ENCODE data around the gene ARHGAP22. TPM values are rescaled to one million over a fixed set of nuclear protein-coding genes. Genes with fewer than 3 reads are reported as not detected.

Gene ARHGAP22
- total RNA-seq, 3 donors from 2014 or later (not counting 1 experiment from before 2014, with no cell fraction given), result 0.21 to 0.40 TPM; not detected in 1

DNA sequence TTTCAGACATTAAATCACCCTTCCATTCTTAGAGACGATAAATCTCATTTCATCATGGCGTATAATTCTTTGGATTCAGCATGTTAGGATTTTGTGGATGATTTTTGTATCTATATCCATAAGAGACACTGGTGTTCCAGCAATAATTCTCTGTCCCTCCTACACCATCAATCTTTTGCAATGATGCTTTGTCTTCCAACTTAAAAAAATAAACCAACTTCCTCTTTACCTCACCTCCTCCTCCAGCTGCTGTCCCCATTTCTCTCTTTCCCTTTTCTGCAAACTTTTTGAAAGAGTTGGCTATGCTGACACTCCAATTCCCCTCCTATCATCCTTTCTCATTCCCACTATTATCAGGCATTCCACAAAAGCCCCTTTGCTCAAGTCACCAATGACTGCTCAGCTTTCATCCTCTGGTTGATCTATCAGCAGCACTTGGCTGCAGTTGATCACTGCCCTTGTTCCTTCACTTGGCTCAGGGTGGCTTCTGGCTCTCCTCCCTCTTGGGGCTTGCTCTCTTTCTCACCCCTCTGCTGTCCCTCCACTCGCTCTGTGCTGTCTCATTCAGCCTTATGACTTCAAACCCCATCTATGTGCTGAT lies 130.0 kb downstream of the ARHGAP22 start:
- H3K27ac ChIP-seq (ENCODE audit: low read length), result no peak overlapping the region
- ATAC-seq, result no peak
- H3K36me3 Mint-ChIP-seq, result no peaks in the 10 kb centered on the region
- TF ChIP-seq, protein P1, sequence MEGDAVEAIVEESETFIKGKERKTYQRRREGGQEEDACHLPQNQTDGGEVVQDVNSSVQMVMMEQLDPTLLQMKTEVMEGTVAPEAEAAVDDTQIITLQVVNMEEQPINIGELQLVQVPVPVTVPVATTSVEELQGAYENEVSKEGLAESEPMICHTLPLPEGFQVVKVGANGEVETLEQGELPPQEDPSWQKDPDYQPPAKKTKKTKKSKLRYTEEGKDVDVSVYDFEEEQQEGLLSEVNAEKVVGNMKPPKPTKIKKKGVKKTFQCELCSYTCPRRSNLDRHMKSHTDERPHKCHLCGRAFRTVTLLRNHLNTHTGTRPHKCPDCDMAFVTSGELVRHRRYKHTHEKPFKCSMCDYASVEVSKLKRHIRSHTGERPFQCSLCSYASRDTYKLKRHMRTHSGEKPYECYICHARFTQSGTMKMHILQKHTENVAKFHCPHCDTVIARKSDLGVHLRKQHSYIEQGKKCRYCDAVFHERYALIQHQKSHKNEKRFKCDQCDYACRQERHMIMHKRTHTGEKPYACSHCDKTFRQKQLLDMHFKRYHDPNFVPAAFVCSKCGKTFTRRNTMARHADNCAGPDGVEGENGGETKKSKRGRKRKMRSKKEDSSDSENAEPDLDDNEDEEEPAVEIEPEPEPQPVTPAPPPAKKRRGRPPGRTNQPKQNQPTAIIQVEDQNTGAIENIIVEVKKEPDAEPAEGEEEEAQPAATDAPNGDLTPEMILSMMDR (IDR thresholded peaks at IDR 0.05), result no peak
- no peaks in the 10 kb centered on the region for H3K9me3 ChIP-seq (ENCODE audit: control insufficient read depth, insufficient read depth, low read length)
- H3K27ac Mint-ChIP-seq, result no peak overlapping the region
- no peaks in the 10 kb centered on the region for H3K4me1 Mint-ChIP-seq
- H3K4me3 ChIP-seq (ENCODE audit: low read length), result no peak overlapping the region
- H3K27me3 Mint-ChIP-seq (ENCODE audit: low read depth in 2 of 2), result peaks cover 8 to 24% of the 10 kb centered on the region in 2 donors
- no peak overlapping the region for H3K4me3 Mint-ChIP-seq
- no peaks in the 10 kb centered on the region for H3K9me3 Mint-ChIP-seq
- WGBS (ENCODE audit: insufficient coverage), result 65% methylated on average over 1 of the region's 3 CpGs
- intact Hi-C loops (cut with micrococcal nuclease), result no loop called here
- H3K36me3 ChIP-seq (ENCODE audit: control insufficient read depth, insufficient read depth, low read length), result no peaks in the 10 kb centered on the region
- no peaks in the 10 kb centered on the region for H3K27me3 ChIP-seq (ENCODE audit: control insufficient read depth, insufficient read depth, low read length)
- H3K4me1 ChIP-seq (ENCODE audit: control insufficient read depth, insufficient read depth, low read length), result no peaks in the 10 kb centered on the region
- DNase-seq, result peak in 1 of 2 donors; percentile 1

GRCh38 chr10:48473704-48474103 lies 131.2 kb downstream of the ARHGAP22 start:
- no peaks in the 10 kb centered on the region for H3K4me1 Mint-ChIP-seq
- peaks cover 7 to 16% of the 10 kb centered on the region in 2 donors for H3K27me3 Mint-ChIP-seq (ENCODE audit: low read depth in 2 of 2)
- WGBS (ENCODE audit: insufficient coverage), result 96% methylated on average over 4 of the region's 5 CpGs
- Histone ChIP-seq H3K27ac (ENCODE audit: low read length) (no peak overlapping the region), H3K9me3 (ENCODE audit: control insufficient read depth, insufficient read depth, low read length) (no peaks in the 10 kb centered on the region), H3K4me1 (ENCODE audit: control insufficient read depth, insufficient read depth, low read length) (no peaks in the 10 kb centered on the region), H3K36me3 (ENCODE audit: control insufficient read depth, insufficient read depth, low read length) (no peaks in the 10 kb centered on the region), H3K27me3 (ENCODE audit: control insufficient read depth, insufficient read depth, low read length) (no peaks in the 10 kb centered on the region), H3K4me3 (ENCODE audit: low read length) (no peak overlapping the region)
- TF ChIP-seq, protein P1 (IDR thresholded peaks at IDR 0.05), result no peak
- ATAC-seq (no peak), DNase-seq (no peak)
- H3K9me3 Mint-ChIP-seq, result no peaks in the 10 kb centered on the region
- no peak overlapping the region for H3K4me3 Mint-ChIP-seq
- H3K36me3 Mint-ChIP-seq, result no peaks in the 10 kb centered on the region
- H3K27ac Mint-ChIP-seq, result no peak overlapping the region
- intact Hi-C loops (cut with micrococcal nuclease), result no loop called here

- intact Hi-C loops (cut with micrococcal nuclease), result no loop called here
- H3K9me3 Mint-ChIP-seq, result no peaks in the 10 kb centered on the region
- Histone ChIP-seq H3K4me1 (ENCODE audit: control insufficient read depth, insufficient read depth, low read length) (no peaks in the 10 kb centered on the region), H3K4me3 (ENCODE audit: low read length) (no peak overlapping the region), H3K27me3 (ENCODE audit: control insufficient read depth, insufficient read depth, low read length) (no peaks in the 10 kb centered on the region), H3K36me3 (ENCODE audit: control insufficient read depth, insufficient read depth, low read length) (no peaks in the 10 kb centered on the region), H3K9me3 (ENCODE audit: control insufficient read depth, insufficient read depth, low read length) (no peaks in the 10 kb centered on the region), H3K27ac (ENCODE audit: low read length) (no peak overlapping the region)
- H3K27me3 Mint-ChIP-seq (ENCODE audit: low read depth in 2 of 2), result peaks cover 7 to 12% of the 10 kb centered on the region in 2 donors
- 40% methylated on average over 1 of the region's 3 CpGs for WGBS (ENCODE audit: insufficient coverage)
- ATAC-seq (no peak), DNase-seq (no peak)
- no peak overlapping the region for H3K27ac Mint-ChIP-seq
- TF ChIP-seq, protein P1 (IDR thresholded peaks at IDR 0.05), result no peak
- no peaks in the 10 kb centered on the region for H3K36me3 Mint-ChIP-seq
- H3K4me1 Mint-ChIP-seq, result no peaks in the 10 kb centered on the region
- H3K4me3 Mint-ChIP-seq, result no peak overlapping the region
Observed at GRCh38 chr10:48472501-48473069, 132.3 kb downstream of the ARHGAP22 start.
